Skin of body (tissue), 2 donors: ENCODE results near the gene MAP3K14. TPM values are rescaled to one million over a fixed set of nuclear protein-coding genes. Genes with fewer than 3 reads are reported as not detected.
A peak's percentile ranks its signal among the peaks of the same experiment; 100 is the strongest.

Experiments
- DNase-seq: peaks from one replicate; lab custom pipeline; 2025; lab: John Stamatoyannopoulos, UW
- total RNA-seq: library from RNA; depleted of rRNA; stranded (reverse); fragments of >200 nt; gene quantifications from one replicate; pipeline ENCODE4 v1.2.3, GENCODE V29; 2014

The MAP3K14 gene
- total RNA-seq, 1 donor from 2014 or later = 4.4 TPM

DNA sequence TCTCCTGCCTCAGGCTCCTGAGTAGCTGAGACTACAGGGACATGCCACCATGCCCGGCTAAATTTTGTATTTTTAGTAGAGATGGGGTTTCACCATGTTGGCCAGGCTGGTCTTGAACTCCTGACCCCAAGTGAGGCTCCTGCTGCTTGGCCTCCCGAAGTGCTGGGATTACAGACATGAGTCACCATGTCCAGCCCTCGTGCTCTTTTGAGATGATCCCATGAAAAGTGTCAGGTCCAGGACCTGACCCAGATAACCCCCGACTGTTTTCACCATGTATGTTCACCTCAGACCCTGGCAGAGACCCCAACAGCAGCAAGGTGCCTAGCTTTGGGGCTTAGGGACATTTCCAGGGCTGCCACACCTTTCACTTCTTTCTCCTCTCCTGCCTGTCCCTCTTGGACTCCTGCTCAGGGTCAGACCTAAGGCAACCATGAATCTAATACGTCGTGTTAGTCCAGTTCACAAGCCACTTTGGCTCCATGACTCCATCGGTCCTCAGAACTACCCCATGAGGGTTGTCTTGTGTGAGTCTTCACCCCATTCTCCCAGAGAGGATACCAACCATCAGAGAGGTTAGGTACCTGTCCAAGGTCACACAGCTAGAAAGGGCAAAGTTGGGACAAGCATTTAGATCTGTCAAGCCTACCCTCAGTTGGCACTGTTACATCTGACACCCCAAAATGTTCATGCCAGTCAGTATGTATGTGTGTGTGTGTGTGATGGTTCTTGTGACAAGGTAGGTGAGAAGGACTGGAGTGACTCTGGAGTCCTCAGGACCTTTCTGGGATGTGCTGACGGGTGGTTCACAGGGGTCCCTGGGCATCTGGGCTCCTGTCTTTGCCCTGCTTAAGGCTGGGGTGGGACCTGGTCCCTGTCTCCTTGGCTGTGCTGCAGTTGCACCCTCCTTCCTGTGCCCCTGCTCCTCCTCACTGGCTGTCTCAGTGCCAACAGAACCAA is 23.1 kb upstream of the MAP3K14 start:
- no peak for DNase-seq

DNA sequence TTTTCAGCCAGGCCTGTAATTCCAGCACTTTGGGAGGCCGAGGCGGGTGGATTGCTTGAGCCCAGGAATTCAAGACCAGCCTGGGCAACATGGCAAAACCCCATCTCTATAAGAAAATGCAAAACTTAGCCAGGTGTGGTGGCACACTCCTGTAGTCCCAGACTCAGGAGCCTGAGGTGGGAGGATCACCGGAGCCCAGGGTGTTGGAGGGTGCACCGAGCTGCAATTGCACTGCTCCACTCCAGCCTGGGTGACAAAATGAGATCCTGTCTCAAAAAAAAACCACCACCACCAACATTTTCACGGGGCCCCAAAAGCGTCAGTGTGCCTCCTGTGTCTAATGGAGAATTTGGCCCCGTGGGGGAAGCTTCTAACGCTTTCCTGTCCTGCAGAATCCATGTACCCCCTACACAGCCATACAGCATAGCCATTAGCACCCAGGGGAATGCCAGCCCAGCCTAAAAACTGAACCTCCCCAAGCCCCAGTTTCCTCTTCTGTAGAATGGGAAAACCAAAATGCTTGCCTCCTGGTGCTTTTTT is 22.2 kb upstream of the MAP3K14 start:
- no peak for DNase-seq

DNA sequence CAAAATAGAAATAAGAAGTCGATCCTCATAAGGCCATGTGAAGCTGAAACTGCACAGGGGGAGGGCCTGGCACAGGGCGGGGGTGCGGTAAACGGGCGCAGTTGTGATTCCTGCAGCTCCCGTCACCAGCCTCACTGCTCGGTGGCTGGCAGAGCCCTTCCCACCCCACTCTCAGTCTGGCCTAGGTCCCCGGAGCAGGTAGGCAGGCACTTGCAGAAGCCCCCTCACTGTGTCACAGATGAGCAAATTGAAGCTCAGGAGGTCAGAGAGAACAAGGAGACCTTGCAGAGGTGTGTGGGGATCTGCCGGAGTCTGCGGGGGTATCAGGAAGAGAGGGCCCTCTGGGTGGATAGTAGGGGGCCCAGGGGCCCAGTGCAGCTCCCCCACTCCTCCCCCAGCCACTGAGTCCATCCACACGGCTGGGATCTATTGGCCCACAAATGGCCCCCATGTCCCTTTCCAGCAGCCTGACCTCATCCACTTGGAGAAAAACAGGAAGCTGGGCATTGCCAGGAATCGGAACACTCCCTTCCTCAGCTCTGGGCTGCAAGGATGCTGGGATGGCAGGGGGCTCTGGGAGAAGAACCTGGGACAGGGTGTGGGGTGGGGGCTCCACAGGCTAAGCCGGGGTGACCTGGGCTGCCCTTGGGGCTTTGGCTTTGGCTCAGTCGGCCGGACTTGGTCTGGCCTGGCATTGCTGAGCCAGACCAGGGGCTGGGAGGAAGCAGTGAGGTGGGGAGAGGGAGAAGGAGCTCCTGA is 21.4 kb upstream of the MAP3K14 start:
- DNase-seq = peak; percentile 18

DNA sequence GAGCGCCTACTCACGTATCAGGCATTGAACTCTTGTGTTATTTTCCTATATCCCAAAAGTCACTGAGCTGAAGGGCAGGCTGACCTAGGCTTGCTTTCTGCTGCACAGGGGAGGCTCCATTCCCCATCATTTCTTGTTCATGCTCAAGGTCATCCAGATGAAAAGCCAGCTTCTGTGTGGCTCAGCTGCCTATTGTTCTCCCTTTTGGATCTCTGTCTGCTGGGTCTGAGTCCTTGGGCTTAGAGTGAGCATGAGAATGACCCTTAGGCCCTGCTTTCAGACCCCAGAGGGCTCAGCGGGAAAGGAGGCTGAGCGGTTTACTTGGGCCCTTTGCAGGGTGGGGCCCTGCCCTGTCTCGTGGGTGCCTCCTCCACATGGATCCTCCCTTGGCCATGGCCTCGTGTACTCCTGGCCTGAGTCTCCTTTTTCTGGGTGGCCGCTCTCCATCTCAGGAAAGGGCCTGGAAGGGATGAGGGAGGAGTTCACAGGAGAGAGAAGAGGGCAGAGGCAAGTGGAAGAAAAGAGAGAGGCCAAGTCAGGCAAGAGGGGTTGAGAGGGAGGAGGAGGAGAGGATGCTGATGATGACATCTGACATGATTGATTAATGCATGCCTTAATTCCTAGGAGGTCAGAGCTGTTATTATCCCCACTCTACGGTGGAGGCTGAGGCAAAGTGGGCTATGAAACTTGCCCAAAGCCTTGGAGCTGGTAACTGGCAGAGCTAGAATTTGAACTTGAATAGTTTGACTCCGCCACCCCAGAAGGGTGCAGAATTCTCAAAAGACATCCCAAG is 19.8 kb upstream of the MAP3K14 start:
- DNase-seq = no peak

DNA sequence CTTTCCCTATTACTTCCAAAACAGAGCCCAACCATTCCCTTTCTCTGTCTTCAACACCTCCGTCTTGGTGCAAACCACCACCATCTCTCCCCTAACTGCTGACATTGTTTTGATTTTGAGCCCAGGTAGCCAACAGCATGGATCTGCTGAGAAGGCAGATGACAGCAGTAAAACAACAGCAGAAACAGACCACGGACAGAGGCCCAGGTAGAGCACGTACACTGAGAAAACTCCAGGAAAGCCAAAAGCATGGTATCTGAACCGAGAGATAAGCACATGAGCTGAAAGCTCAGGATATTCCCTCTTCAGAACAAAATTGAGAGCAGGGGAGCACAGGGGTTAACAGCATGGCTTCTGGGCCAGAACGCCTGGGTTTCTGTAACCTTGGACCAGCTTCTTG is 18.9 kb upstream of the MAP3K14 start:
- DNase-seq = no peak

DNA sequence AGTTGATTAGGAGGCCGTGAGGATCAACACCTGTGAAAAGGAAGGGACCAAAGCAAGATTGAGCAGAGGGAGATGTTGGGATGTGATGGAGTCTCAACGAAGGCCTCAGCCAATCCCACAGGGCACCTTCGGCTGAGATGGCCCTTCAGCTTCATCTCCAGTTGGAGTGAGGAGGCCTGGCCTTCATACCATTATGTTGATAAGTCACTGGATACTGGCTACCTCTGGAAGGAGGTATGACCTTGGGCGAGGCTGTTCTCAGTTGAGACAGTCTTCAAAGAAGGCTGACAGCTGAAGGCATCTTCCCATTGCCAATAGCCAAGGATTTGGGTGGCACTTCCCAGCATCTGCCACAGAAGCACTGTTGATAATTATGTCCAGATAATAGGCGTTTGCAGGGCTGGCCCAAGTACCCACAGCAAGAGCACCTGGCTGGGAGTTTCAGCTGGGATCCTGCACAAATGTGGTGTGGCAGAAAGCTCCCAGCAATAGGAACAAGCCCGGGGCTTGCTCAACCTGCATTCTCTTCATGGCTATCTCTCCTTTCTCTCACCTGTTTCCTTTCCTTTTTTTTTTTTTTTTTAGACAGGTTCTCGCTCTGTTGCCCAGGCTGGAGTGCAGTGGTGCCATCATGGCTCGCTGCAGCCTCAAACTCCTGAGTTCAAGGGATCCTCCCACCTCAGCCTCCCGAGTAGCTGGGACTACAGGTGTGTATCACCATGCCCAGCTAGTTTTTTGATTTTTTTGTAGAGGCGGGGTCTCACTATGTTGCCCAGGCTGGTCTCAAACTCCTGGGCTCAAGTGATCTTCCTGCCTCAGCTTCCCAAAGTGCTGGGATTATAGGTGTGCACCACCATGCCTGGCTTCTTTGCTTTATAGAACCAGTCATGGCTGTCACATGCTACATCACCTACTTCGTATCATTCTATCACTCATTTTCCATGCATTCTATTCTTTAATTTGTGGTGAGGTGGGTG is 18.2 kb upstream of the MAP3K14 start:
- DNase-seq = no peak

DNA sequence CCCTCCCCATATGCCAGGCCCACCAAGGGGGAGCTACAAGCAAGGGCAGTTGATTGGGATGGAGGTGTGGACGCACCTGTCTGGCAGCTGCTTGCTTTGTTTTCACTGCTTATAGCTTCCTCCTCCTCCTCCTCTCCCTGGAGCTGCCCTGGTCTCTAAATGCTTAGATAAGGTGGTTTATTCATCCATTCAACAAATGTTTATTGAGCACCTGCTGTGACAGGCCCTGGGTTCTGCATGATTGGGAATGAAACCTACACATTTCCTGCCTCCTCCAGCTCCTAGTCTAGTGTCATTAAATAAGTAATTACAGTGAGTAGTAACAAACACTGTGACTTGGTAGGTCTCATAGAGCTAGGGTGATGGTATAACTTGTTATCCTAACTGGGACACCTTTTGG is 17.4 kb upstream of the MAP3K14 start:
- DNase-seq = no peak

DNA sequence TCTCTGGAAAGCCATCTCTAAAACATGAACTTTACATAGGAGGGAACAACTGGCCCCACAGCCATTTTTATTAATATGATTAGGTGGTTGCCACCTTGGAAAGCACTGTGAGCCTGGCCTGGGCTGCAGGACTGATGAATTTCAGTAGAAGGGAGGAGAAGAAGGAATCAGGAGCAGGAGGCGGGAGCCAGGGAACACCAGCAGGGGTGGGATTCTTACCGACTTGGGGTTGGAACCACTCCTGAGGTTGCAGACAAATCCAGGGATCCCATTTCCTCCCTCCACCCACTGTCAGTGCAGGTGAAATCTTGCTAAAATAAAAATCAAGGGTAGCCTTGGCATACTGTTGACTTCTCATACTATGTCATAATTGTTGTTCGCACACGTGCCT is 16.9 kb upstream of the MAP3K14 start:
- DNase-seq = no peak

DNA sequence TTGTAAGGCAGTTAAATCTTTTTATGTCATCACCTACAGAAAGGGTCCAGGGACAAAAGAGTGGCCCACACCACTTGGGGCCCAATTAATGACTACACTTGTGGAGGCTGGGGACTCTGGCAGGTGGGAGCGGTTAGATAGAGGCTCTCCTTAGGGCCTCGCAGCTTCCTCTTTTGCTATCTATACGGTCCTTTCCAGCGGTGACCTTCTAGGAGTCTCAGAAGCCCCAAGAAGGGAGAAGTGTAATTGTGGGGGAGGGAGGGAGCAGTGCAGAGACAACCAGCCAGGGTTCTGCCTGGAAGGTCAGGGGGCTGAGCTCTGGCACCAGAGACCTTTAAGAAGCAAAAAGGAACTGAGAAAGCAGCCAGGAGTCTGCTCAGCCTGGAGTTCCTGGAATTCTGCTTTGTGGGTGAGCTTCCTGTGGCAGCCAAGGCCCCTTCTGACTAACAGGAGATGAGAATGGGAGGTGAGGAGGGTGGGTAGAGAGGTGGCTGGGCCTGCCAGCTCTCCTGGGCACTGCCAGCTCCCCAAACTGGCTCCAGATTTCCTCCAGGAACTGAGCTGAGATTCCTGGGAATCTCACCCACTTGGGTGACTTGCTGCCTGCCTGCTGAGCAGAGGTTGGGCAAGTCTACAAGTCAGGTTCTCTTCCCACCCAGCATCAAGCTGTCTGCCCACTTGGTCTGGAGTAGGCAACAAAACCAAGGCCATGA is 16.3 kb upstream of the MAP3K14 start:
- no peak for DNase-seq

DNA sequence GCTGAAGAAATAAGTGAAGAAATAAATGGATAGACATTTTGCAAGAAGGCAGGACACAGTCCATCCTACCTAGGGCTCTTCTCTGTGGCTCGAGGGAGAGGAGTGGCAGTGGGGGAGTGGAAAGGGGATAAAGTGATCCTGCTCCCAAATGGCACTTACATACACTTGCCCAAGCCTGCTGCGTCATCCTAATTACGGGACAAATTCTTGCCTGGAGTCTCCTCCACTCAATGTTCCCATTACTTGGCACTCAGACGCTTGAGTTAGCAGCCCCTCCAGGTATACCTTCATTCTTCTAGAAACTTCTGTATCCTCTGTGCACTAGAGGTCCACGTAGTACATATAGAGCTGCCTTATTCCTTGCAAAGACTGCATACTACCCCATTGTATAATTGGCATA is 15.7 kb upstream of the MAP3K14 start:
- no peak for DNase-seq

DNA sequence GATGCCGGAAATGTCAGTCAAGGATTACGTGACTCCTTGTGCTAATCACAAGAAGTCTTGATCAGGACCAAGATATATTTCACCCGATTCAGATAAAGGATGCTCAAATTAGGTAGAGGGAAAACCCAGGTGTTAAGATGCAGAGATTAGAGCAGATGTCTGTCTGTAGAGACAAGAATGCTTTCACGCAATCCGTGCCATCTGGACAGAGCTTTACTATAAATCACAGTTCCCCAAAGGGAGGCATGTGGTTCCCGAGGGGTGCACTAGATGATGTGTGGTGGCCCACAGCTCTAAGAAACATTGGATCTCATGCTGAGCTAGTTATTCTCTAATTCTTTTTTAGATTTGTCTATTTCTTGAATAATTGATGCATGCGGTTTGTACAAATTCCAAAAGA is 9.8 kb upstream of the MAP3K14 start:
- DNase-seq = no peak

DNA sequence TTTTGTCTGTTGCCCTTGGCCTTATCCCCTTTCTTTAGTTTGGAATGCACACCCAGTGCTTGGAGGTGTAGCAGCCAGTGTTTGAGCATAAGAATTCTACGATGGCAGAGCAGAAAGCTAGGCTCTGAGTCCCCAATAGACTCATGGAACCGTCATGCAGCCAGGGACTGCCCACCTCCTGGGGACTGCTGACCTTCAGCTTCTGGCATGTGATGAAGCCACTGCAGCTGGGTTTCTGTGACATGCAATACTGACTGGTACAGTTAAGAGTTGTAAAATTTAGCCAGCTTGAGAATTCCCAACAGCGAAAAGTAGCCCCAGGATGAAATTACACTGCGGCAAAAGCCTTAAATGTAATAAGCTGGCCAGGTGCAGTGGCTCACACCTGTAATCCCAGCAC is 9.0 kb upstream of the MAP3K14 start:
- no peak for DNase-seq

DNA sequence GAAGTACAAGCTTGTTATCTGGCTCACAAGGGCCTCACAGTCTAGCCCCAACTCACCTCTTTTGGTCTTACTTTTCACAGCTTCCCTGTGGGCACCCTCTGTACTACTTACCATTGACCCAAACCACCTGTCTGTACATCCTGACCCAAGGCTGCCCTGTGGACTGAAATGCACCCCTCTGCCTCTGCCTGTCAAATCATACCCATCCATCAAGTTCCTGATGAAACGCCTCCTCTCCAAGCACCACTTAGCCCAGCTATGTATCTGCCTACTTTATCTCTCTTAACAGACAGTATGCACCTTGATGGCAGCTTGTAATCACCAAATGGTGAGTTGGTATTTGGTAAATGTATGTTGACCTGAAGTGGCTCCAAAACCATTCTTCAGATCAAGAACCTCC is 7.5 kb upstream of the MAP3K14 start:
- DNase-seq = no peak

DNA sequence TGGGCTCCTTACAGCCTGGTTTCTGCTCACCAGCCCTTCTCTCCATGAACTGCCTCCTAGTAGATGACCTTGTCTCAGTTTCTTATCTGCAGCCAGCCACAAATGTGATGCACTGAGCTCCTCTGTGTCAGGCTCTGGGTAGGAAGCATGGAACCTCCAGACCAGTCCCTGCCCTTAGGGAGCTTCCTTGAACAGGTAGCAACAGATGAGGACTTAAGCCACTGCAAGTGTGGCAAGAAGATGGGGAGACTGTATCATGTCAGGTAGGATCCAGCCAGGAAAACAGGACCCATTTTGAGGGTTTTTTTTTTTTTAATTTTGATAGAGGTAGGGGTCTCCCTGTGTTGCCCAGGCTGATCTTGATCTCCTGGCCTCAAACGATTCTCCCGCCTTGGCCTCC is 5.3 kb upstream of the MAP3K14 start:
- no peak for DNase-seq

DNA sequence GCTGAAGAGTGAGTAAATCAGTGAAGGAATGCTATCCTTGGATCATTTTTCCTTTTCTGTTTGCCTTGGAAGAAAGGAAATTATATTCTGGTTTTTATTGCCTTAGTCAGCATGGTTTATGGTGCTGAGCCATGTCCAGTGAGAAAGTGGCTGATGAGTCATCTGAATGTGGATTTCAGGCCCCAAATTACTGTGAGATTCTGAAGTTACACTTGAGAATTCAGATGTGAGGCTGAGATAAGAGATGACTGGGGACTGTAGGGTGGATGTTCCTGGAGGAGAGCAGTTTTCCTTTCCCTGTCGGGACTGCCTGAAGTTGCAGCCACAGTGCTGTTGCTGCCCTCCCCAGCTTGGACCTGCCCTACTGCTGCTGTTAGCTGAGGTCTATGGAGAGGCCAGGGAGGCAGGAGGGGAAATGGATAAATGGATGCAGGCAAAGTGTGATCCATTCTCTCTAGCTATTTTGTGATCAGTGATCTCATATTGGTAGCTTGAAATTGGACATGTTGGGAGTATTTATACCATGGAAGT is 4.2 kb upstream of the MAP3K14 start:
- no peak for DNase-seq

DNA sequence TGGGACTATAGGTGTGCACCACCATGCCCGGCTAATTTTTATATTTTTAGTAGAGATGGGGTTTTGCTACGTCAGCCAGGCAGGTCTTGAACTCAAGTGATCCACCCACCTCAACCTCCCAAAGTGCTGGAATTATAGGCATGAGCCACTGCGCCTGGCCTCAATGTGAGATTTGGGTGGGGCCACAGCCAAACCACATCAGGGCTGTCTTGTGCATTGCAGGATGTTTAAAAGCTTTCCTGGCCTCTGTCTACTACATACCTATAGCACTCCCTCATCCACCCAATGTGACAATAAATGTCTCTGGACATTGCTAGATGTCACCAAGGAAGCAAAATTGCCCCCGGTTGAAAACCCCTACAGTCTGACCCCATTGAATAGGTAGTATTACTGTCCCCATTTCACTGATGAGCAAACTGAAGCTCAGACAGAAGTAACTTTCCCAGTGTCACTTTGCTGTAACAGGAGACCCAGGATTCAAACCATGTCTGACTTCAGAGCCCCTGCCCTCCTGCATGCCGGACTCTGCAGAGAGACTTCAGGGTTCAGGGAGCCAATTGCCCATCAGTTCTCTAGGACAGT is 3.6 kb upstream of the MAP3K14 start:
- DNase-seq = no peak

DNA sequence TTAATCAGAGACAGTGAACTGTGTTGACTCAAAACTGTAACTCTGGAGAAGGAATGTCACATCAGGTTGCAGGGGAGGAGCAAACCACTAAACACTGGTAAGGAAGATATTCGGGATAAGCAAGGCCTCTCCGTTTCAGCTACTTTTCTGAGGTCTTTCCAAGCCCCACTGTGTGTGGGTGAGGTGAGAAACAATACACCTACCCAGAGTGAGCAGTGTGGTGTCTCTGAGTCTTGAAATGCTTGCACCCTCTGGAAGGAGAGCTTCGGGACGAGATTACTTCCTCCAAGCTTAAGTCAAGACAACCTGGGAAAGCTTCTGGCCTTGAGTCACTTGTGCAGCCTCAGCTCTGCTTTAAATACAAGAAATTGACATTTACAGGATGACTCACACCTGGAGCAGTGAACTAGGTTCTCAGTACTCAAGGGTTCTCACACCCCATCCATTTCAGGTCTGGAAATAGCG is 2.5 kb upstream of the MAP3K14 start:
- no peak for DNase-seq

DNA sequence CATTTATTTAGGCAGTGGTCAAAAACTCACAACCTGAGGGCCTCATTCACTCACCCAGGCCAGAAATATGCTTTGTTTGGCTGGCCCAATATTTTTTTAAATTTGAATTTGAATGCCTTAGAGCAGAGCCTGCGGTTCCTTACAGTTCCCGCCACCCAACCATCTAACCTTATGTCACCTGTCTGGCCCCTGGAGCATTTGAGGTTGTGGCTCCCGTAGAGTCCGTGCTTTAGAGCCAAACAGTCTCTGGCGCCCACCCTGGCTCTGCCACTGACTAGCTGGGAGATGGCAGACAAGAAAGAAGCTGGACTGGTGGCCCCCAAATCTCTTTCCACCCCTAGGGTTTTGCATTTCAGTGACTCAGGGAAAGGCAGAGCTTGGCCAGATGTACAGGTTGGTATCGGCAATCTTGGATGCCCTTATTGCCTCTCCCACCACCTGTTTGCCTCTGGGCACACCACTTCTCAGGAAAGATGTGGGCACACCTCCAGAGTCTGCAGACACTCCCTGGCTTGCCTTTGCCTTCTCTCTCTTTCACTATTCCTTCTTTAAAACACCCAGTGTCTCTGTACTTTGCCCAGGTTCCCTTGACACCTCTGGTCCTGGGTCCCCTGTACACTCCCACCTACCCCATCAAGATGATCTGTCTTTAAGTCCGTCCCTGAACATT is 1.9 kb upstream of the MAP3K14 start:
- no peak for DNase-seq
